HG03108 (cell line): ENCODE data around the gene KRT28.

Source experiments
- ATAC-seq: cut with Tn5 transposase; IDR thresholded peaks from one replicate; pipeline ENCODE4 v1.9.1; 2021; ENCODE audit warnings: moderate library complexity; ENCODE audit not compliant: unreplicated experiment

The KRT28 gene

DNA sequence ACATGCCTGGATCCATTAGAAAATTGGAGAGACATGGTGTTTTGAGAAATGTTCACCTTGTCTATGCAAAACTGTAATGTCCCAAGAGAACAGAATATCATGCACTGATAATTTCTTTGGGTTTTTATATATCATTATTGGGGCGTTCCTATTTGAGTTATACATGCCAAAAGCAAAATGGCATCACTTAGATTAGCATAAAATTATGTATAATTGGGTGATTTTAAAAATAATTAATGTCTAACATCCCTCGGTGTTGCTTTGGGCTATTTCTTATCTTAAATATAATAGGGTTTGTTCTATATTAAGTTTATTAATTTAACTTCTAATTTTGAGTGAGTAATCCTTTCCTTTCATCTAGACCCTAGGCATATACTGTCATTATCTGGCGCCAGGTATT lies at the start of gene KRT28:
Gene KRT28, minus strand, starts transcription at position 101 of the 400 bp plus-strand sequence. Its CDS starts 66 bp downstream, at position 35.
- ATAC-seq = no peak

GRCh38 chr17:40848583-40849235 lies 49.0 kb upstream of the KRT28 start:
- no peak for ATAC-seq

DNA sequence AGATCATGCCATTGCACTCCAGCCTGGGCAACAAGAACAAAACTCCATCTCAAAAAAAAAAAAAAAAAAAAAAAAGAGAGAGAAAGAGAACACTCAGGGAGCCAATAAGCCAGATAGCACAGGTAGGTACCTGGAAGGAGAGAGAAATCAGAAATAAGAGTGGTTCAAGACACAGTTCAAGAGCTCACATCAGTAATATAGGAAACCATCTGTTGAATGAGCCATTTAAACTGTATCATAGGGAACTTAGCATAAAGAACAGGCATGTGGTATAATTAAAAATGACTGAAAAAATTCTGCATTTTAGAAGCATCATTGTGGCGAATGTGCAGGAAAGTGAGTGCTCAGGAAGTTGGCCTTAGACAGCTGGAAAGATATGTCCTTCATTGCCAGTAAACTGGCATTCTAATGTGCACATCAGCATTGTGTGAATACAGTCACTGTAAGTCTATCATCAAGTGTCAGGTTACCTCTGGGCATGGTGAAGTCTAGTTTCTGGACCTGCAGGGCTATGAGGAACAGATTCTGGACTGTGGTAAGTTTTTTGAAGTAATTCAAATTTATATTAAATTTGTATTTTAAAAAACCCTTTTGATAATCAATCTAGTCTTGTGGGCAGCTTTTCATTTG lies 46.9 kb upstream of the KRT28 start:
- ATAC-seq = no peak

- no peak for ATAC-seq
Measured at GRCh38 chr17:40844671-40845107, 44.9 kb upstream of the KRT28 start.

DNA sequence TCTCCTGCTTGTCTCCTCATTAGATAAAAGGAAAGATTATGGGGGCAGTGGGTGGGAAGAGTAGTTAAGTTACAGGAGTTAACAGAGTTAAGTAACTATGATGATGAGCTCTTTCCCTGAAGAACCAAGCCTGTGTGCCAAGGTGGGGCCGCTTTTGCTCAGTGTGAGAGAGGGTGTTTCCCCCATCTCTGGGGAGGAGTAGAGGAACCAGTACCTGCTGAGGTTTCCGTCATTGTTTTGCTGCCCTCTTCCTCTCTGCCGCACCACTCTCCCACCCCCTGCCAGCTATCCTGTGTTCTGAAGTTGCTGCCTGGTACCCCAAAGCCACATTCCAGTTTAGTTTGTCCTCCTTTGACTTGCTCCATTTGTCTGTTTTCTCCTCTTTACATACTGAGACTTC lies 43.5 kb upstream of the KRT28 start:
- ATAC-seq = no peak

GRCh38 chr17:40841246-40841645 lies 41.5 kb upstream of the KRT28 start:
- no peak for ATAC-seq

- ATAC-seq = no peak
Measured at GRCh38 chr17:40839194-40839593, 39.4 kb upstream of the KRT28 start.

DNA sequence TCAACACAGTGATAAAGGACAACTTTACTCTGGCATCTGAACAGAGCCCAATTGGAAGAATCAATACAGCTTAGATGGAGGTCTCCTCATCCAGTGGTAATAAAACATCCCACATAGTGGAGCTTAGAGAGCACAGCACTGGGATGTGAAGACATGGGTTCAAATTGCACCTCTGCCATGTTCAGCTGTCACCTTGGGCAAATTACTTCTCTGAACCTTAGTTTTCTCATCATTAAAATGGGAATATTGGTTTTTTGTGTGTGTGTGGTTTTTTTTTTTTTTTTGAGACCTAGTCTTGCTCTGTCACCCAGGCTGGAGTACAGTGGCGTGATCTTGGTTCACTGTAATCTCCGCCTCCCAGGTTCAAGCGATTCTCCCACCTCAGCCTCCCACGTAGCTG lies 36.3 kb upstream of the KRT28 start:
- no peak for ATAC-seq

- ATAC-seq = no peak
Measured at GRCh38 chr17:40833882-40834281, 34.1 kb upstream of the KRT28 start.

DNA sequence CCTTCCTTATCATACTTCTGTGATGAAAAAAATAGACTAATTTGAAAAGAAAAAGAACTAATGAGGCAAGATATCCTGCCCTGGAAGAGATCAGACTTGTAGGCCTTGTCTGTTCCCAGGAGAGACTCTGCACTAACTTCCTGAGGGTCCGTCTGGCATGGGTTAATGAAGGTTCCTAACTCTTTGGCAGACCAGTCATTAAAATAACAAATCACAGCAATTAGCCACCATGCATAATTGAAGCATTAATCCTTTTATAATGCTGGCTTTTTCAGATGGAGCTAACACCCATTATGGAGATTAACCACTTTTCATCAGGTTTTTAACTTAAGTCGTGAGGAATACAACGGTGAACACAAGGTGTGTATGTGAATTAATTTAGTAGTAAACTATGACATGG lies 33.1 kb upstream of the KRT28 start:
- ATAC-seq = no peak

GRCh38 chr17:40830085-40830776 lies 30.5 kb upstream of the KRT28 start:
- ATAC-seq = no peak

DNA sequence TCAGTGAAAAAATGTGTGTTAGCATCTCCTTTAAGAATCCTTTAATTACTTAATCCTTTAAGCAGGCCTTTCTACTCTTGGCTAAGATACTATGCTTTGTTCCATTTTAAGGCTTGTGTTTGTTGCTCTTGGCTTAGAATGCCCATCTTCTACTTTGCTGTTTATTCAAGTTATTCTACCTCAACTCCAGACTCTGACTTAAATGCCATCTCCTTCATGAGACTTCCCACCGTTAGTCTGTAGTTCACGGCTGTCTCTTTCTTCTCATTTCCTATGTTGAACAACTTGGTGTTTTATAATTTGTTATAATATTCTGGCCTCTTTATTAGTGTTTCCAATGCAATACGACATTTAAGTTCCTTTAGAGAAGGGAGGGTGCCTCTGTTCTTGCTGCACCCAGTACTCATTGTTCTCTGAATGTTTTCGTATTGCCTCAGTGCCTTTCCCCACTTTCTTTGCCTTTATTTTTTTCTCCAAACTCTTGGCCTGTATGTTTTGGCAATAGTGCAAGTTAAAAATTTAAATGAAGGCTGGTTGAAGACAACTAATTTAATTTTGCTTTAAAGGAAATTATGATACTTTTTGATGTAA lies 28.8 kb upstream of the KRT28 start:
- no peak for ATAC-seq

DNA sequence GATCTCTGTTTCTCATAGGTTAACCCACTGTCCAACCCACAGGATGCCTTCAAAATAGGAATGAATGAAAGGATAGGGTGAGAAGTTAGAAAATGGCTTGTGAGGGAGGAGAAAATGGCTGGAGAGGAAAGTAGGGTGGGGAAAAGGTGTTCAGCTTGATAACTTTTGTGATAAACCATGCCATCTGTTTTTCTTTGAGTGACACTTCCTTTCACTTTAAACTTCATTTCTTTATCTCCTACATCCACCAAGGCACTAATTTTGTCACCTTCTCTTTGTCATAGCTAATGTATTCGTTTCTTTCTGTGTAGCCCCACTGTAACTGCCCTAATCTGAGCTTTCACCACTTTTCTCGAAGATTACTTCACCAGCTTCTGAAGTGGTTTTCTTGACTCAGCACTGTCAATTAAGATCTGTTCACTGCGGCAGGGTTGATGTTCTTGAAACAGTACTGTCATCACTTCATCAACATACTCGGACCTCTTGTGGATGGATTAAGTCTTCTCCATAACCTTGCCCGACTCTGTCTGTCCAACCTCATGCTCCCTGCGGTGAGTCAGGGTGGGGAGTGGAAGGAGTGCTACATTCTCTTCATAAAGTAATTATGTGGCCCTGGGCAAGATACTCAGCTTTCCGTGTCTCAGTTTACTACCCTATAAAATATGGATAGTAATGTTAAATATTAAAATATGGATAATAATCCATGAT lies 28.1 kb upstream of the KRT28 start:
- no peak for ATAC-seq

DNA sequence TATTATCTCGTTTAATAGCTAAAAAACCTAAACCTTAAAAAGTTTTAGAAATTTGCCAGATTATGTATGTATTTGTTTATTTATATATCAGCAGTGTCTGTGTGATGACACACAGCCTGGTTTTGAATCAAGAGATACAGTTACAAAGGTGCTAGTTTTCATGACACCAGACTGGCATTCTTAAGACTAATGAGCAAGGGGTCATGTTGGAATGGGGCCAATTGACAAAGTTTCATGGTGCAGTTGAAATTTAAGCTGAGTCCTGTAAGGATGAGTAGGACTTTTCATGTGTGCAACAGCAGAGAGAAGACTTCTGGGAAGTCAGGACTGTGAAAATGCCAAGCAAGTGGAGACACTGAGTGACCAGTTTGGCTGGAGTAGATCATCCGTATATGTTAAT lies 25.8 kb upstream of the KRT28 start:
- no peak for ATAC-seq

GRCh38 chr17:40824015-40824832 lies 24.5 kb upstream of the KRT28 start:
- no peak for ATAC-seq

GRCh38 chr17:40822132-40822812 lies 22.5 kb upstream of the KRT28 start, which contains the start of gene KRT10:
Gene KRT10, minus strand, starts transcription at chr17:40822614. Its CDS starts 29 bp downstream, at chr17:40822585.
- no peak for ATAC-seq

- ATAC-seq = no peak
Measured at GRCh38 chr17:40821536-40821935, 21.8 kb upstream of the KRT28 start.

DNA sequence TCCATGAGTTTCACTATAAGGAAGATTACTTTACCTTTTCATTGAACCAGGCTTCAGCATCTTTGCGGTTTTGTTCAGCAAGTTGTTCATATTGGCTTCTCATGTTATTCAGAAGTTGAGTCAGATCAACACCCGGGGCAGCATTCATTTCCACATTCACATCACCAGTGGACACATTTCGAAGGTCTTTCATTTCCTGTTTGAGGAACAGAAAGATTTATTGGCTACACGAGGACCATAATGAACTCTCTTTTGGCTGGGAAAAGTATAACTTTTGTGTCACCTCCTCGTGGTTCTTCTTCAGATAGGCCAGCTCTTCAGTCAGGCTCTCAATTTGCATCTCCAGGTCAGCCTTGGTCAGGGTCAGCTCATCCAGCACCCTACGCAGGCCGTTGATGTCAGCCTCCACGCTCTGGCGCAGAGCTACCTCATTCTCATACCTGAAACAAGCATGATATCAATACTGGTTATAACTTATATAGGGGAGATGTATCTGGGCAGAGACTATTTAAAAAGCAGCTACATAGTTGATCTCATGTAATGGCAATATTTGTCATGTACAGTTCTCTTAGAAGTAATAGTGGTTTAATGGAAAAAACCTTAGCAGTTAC lies 20.6 kb upstream of the KRT28 start:
- ATAC-seq = no peak

DNA sequence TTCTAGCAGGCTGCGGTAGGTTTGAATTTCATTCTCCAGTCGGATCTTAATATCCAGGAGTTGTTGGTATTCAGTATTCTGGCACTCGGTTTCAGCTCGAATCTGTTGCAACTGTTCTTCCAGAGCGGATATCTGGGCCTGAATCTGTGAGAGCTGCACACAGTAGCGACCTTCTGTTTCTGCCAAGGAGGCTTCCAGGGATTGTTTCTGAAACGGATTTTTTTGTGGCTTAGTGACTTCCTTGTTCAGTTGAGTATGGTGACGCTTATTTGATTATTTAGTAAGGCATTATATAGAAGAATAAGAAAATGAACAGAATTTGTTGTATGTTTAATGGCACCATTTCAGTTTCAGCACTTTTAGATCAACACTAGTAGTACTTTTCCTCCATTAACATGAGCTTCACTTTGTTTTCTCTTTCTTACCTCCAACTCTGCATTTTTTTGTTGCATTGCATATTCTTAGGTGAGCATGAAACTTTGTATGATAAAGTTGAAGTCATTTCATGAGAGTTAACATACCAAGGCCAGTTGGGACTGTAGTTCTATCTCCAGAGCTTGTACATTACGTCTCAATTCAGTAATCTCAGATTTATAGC lies 19.9 kb upstream of the KRT28 start:
- ATAC-seq = no peak
